Retinal pigment epithelial cell (primary cell): Measurements from ENCODE around the gene ID3.
A peak's percentile ranks its signal among the peaks of the same experiment; 100 is the strongest.

ENCODE experiments used
- DNase-seq: peaks from one replicate; pipeline ENCODE4 v3.0.0-alpha.2; 2010; ENCODE audit warnings: low read depth
- H3K4me3 ChIP-seq: 2 replicates; pipeline ENCODE4 v1.5.1; 2011; ENCODE audit warnings: mild to moderate bottlenecking, low read length, control low read depth, moderate library complexity
- CTCF ChIP-seq: conservative IDR thresholded peaks from 2 replicates; pipeline ENCODE4 v1.5.1; 2011; ENCODE audit warnings: low read depth, low read length, control low read depth, inconsistent platforms

The ID3 gene

GRCh38 chr1:23558140-23558871 lies 995 bp downstream of the ID3 start:
- no peak for DNase-seq
- H3K4me3 ChIP-seq, result peak overlapping the region; percentile 99
- TF ChIP-seq CTCF, result no peak

DNA sequence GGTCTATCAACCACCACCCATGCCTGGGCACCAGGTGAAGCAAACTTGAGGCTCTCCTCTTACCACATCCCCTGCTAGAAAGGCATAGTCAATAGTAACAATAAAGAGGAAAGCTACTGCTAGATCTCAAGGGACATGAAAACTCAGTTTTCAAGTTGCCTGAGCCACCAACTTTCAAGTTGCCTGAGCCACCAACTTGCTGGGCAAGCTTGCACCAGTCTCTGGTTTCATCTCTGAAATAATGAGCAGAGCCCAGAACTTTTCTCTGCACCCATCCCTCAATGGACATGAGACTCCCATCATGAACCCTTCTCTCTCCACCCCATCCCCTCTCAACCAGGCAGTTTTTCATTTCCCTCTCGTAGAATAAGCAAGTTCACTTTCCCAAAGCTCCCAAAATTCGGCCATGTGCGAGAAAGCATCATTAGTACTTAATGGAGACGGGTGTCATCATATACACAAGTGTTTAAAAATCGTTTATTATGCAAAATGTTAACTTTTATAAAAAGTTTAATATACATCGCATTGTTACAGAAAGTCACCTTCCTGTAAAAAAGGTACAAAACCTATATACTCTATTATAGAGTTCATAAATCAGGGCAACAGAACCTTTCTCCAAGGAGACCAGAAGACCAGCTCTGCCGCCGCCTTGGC lies 1.7 kb downstream of the ID3 start:
- no peak for TF ChIP-seq CTCF
- DNase-seq, result no peak
- H3K4me3 ChIP-seq, result peak overlapping the region; percentile 99

- peak overlapping the region; percentile 99 for H3K4me3 ChIP-seq
- no peak for TF ChIP-seq CTCF
- DNase-seq, result peak; percentile 71
Measured at GRCh38 chr1:23556635-23557470, 2.4 kb downstream of the ID3 start.

- peak overlapping the region; percentile 99 for H3K4me3 ChIP-seq
- no peak for TF ChIP-seq CTCF
- DNase-seq, result peak; percentile 75
Measured at GRCh38 chr1:23555986-23556634, 3.2 kb downstream of the ID3 start.

GRCh38 chr1:23555270-23555985 lies 3.9 kb downstream of the ID3 start:
- H3K4me3 ChIP-seq, result peak overlapping the region; percentile 99
- TF ChIP-seq CTCF, result no peak
- no peak for DNase-seq

DNA sequence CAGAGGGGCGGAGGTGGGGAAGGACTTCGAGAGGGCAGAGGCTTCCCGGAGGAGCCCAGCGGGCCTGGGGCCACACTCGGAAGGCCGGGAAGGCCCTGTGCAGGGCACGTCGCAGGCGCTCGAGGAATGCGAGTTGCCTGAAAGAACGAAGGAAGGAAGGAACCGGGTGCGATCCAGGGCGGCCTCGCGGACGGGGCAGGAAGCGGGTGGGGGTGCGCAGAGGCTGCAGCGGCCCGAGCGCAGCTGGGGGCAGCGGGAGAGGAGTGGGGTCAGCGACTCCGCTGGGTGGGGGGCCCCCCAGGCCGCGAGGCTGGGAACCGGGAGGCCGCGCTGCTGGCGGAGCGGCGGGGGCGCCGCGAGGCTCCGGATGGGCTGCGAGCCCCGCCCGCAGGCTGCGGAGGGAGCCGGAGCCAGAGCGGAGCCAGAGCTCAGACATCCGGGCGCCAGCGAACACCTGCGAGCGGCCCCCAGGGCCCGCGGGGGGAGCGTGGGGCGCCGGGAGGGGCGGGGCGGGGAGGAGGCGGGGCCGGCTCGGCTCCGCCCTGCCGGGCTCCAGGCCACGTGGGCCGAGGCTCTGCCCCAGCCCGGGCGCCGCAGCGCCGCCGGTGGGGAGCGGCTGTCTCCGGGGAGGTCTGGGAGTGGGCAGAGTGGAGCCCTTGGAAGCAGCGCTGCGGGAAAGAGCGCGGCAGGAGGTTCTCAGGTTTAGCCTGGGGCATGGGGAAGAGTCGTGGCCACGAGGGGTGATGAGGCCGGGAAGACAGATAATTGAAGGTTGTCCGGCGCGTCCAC lies 4.6 kb downstream of the ID3 start:
- peak; percentile 64 for DNase-seq
- TF ChIP-seq CTCF, result peak; percentile 30
- peak overlapping the region; percentile 99 for H3K4me3 ChIP-seq
